HCT116 (cell line): Measurements from ENCODE around the gene ZNF568. TPM values are rescaled to one million over a fixed set of nuclear protein-coding genes. Genes with fewer than 3 reads are reported as not detected.

Experiments
- ATAC-seq: fragments of 200-7000 bp; cut with Tn5 transposase; 2 replicates; pipeline ENCODE4 v1.9.1; 2020; ENCODE audit warnings: mild to moderate bottlenecking, moderate library complexity
- BruUV-seq: library from RNA; stranded (reverse); fragments of 400-500 nt; replicated peaks from 2 replicates; lab custom pipeline; 2021; lab: Mats Ljungman, UMichigan
- CTCF ChIA-PET: fragments of 300-600 bp; sonication (Branson Sonifier 250); formaldehyde crosslinking; loops from one replicate; lab custom pipeline; 2021; ENCODE audit warnings: antibody characterized with exemption; lab: Charles Lee
- POLR2A ChIA-PET: fragments of 300-600, 350-600 bp; sonication (Branson Sonifier 250); formaldehyde crosslinking; loops from one replicate; lab custom pipeline; 2021; ENCODE audit warnings: antibody characterized with exemption; lab: Charles Lee
- RAD21 ChIA-PET, 2 experiments: fragments of 300-600 bp; sonication (Branson Sonifier 250); formaldehyde crosslinking; loops; one replicate each; lab custom pipeline; 2023; ENCODE audit warnings: low total read pairs in 2 of 2; ENCODE audit not compliant: uncharacterized antibody in 2 of 2, unreplicated experiment in 2 of 2, low non-redundant PET in 1 of 2; lab: Charles Lee
- DNase-seq: peaks from one replicate; pipeline ENCODE4 v3.0.0-alpha.2; 2010; ENCODE audit warnings: low read depth, low spot score
- H2AFZ ChIP-seq: fragments of 200-600 bp; shearing (Covaris generic), sonication (generic); 2 replicates; pipeline ENCODE4 v1.6.1; 2017; ENCODE audit warnings: low read depth, mixed run types, mixed read lengths, antibody characterized with exemption, low read length; ENCODE audit not compliant: poor library complexity, severe bottlenecking
- H3K27ac ChIP-seq: 2 replicates; pipeline ENCODE4 v1.5.1; 2012; ENCODE audit warnings: low read depth, low read length
- H3K27me3 ChIP-seq: fragments of 200-600 bp; sonication (generic); 2 replicates; pipeline ENCODE4 v1.6.1; 2016; ENCODE audit warnings: mixed run types, low read length, mixed read lengths; ENCODE audit not compliant: insufficient read depth
- H3K36me3 ChIP-seq, 2 experiments: fragments of 200-500 bp in 1 of 2; fragments of 200-600 bp in 1 of 2; sonication (Bioruptor generic) in 1 of 2; sonication (generic) in 1 of 2; 2 replicates each; pipeline versions ENCODE4 v1.5.1 to v1.6.1; 2014 to 2016; ENCODE audit warnings: low read length in 2 of 2, inconsistent platforms in 1 of 2, mixed read lengths in 1 of 2, mixed run types in 1 of 2; ENCODE audit not compliant: insufficient read depth in 2 of 2, control insufficient read depth in 1 of 2
- H3K4me1 ChIP-seq, 2 experiments: fragments of 200-600 bp in 1 of 2; sonication (generic) in 1 of 2; 2 replicates each; pipeline versions ENCODE4 v1.5.1 to v1.6.1; 2012 to 2017; ENCODE audit warnings: low read length in 2 of 2, inconsistent platforms in 1 of 2, mild to moderate bottlenecking in 1 of 2, mixed read lengths in 1 of 2, mixed run types in 1 of 2, moderate library complexity in 1 of 2; ENCODE audit not compliant: insufficient read depth in 2 of 2, control insufficient read depth in 1 of 2
- H3K4me2 ChIP-seq: fragments of 200-600 bp; sonication (generic); 2 replicates; pipeline ENCODE4 v1.6.1; 2017; ENCODE audit warnings: mixed run types, low read length, mixed read lengths
- H3K4me3 ChIP-seq, 2 experiments: fragments of 200-600 bp in 1 of 2; sonication (generic) in 1 of 2; replicated peaks in 1 of 2; 2 replicates each; pipeline ENCODE4 v1.5.1; 2011 to 2016; ENCODE audit warnings: low read length in 2 of 2, control low read depth in 1 of 2, low read depth in 1 of 2, mild to moderate bottlenecking in 1 of 2, mixed read lengths in 1 of 2, mixed run types in 1 of 2
- H3K79me2 ChIP-seq: fragments of 200-600 bp; sonication (generic); 2 replicates; pipeline ENCODE4 v1.6.1; 2017; ENCODE audit warnings: mild to moderate bottlenecking, mixed run types, low read length, moderate library complexity, mixed read lengths; ENCODE audit not compliant: insufficient read depth
- H3K9ac ChIP-seq: fragments of 200-600 bp; sonication (generic); 2 replicates; pipeline ENCODE4 v1.6.1; 2016; ENCODE audit warnings: low read length, mixed read lengths
- H3K9me2 ChIP-seq: fragments of 200-600 bp; sonication (generic), shearing (Covaris generic); 2 replicates; pipeline ENCODE4 v1.6.1; 2017; ENCODE audit warnings: mixed run types, mild to moderate bottlenecking, moderate library complexity; ENCODE audit not compliant: insufficient read depth
- H3K9me3 ChIP-seq, 2 experiments: fragments of 200-500 bp in 1 of 2; fragments of 200-600 bp in 1 of 2; sonication (Bioruptor generic) in 1 of 2; sonication (generic) in 1 of 2; 2 replicates each; pipeline ENCODE4 v1.6.1; 2014 to 2017; ENCODE audit warnings: low read length in 2 of 2, mixed read lengths in 2 of 2, inconsistent platforms in 1 of 2, low read depth in 1 of 2, mild to moderate bottlenecking in 1 of 2, mixed run types in 1 of 2, moderate library complexity in 1 of 2; ENCODE audit not compliant: control insufficient read depth in 1 of 2, insufficient read depth in 1 of 2
- H4K20me1 ChIP-seq: fragments of 200-600 bp; sonication (generic), shearing (Covaris generic); 2 replicates; pipeline ENCODE4 v1.6.1; 2017; ENCODE audit warnings: mixed run types, mild to moderate bottlenecking, moderate library complexity; ENCODE audit not compliant: insufficient read depth
- CBX3 ChIP-seq: IDR thresholded peaks from 2 replicates; pipeline ENCODE4 v1.6.1; 2012; ENCODE audit warnings: low read depth
- CEBPB ChIP-seq: IDR thresholded peaks from 2 replicates; pipeline ENCODE4 v1.6.1; 2012; ENCODE audit warnings: low read depth
- CTCF ChIP-seq, 3 experiments: fragments of 200-600 bp in 1 of 3; sonication (generic) in 1 of 3; IDR thresholded peaks in 2 of 3; conservative IDR thresholded peaks in 1 of 3; 2 replicates each; pipeline ENCODE4 v1.5.1; 2012 to 2017; ENCODE audit warnings: low read depth in 2 of 3, low read length in 2 of 3, antibody characterized with exemption in 1 of 3, borderline replicate concordance in 1 of 3, control low read depth in 1 of 3, mild to moderate bottlenecking in 1 of 3, mixed read lengths in 1 of 3, mixed run types in 1 of 3, moderate library complexity in 1 of 3; ENCODE audit not compliant: insufficient read depth in 1 of 3
- ELF1 ChIP-seq: IDR thresholded peaks from 2 replicates; pipeline ENCODE4 v1.6.1; 2012; ENCODE audit warnings: low read depth, borderline replicate concordance
- EZH2phosphoT487 ChIP-seq: fragments of 200-600 bp; IDR thresholded peaks from 2 replicates; pipeline ENCODE4 v1.6.1; 2018; ENCODE audit warnings: antibody characterized with exemption, borderline replicate concordance
- JUND ChIP-seq: IDR thresholded peaks from 2 replicates; pipeline ENCODE4 v1.6.1; 2012
- POLR2A ChIP-seq: IDR thresholded peaks from 2 replicates; pipeline ENCODE4 v1.7.0; 2011; ENCODE audit warnings: borderline replicate concordance; ENCODE audit not compliant: insufficient read depth, insufficient read length; ENCODE audit errors: extremely low read depth
- REST ChIP-seq: IDR thresholded peaks from 2 replicates; pipeline ENCODE4 v1.6.1; 2012; ENCODE audit warnings: low read depth
- SRF ChIP-seq: IDR thresholded peaks from 2 replicates; pipeline ENCODE4 v1.6.1; 2012; ENCODE audit warnings: low read depth
- TCF7L2 ChIP-seq: IDR thresholded peaks from 2 replicates; pipeline ENCODE4 v1.7.0; 2011; ENCODE audit warnings: borderline replicate concordance, inconsistent platforms; ENCODE audit not compliant: insufficient read depth, insufficient read length; ENCODE audit errors: extremely low read depth
- YY1 ChIP-seq: IDR thresholded peaks from 2 replicates; pipeline ENCODE4 v1.6.1; 2011; ENCODE audit warnings: low read length, low read depth, moderate library complexity, mild to moderate bottlenecking; ENCODE audit not compliant: insufficient replicate concordance; ENCODE audit errors: extremely low read depth
- ZFX ChIP-seq: fragments of 450-650 bp; IDR thresholded peaks from 2 replicates; pipeline ENCODE4 v1.6.1; 2017
- intact Hi-C: fragments of 100-400 bp; cut with micrococcal nuclease; formaldehyde crosslinking; loops from 2 replicates; pipeline ENCODE4 v1.10.0; 2022
- total RNA-seq: library from RNA; stranded (reverse); gene quantifications from one replicate; pipeline ENCODE4 v1.2.1, GENCODE V29; 2021; ENCODE audit not compliant: unreplicated experiment

Gene ZNF568
- total RNA-seq, 1 experiment from 2014 or later: not detected

- CTCF ChIA-PET: no interaction called here
- H3K9me2 ChIP-seq: no peaks in the 10 kb centered on the region
Observed at GRCh38 chr19:36894849-36895383, 21.2 kb upstream of the ZNF568 start.

More at GRCh38 chr19:36894849-36895383, 21.2 kb upstream of the ZNF568 start:
- DNase-seq (no peak), ATAC-seq (no peak)
- Histone ChIP-seq H3K4me3 (no peak overlapping the region), H3K27me3 (no peaks in the 10 kb centered on the region), H3K27ac (no peak overlapping the region), H2AFZ (no peak overlapping the region), H3K79me2 (no peaks in the 10 kb centered on the region), H3K4me1 (no peaks in the 10 kb centered on the region), H3K4me2 (no peak overlapping the region), H3K36me3 (no peaks in the 10 kb centered on the region), H3K9ac (no peak overlapping the region), H4K20me1 (no peaks in the 10 kb centered on the region), H3K9me3 (peaks cover 28 to 48% of the 10 kb centered on the region in 2 experiments; a peak in 3 of 4 replicates)
- no TSS peak for BruUV-seq
- intact Hi-C loops: no loop called here
- RAD21 ChIA-PET: no interaction called here
- no peak for TF ChIP-seq JUND
- no peak for TF ChIP-seq ZFX
- TF ChIP-seq TCF7L2: no peak
- TF ChIP-seq EZH2phosphoT487: no peak
- no peak for TF ChIP-seq ELF1
- no peak for TF ChIP-seq CEBPB
- no peak for TF ChIP-seq CTCF (IDR thresholded peaks at IDR 0.05 in 2 of 3, conservative IDR thresholded peaks at IDR 0.05 in 1 of 3; ENCODE audit: borderline replicate concordance in 1 of 3, insufficient read depth in 1 of 3, low read depth in 2 of 3, low read length in 2 of 3)
- no peak for TF ChIP-seq YY1
- TF ChIP-seq REST: no peak
- no peak for TF ChIP-seq POLR2A
- TF ChIP-seq CBX3: no peak
- TF ChIP-seq SRF: no peak
- POLR2A ChIA-PET: no interaction called here
